ENCODE measurements around the gene PON3. TPM values are rescaled to one million over a fixed set of nuclear protein-coding genes. Genes with fewer than 3 reads are reported as not detected.

Gene PON3
- total and polyA plus RNA-seq, 2 of the 8 experiments (the other 6 are each of a cell fraction or from before 2014, with no cell fraction given), result not detected

GRCh38 chr7:95367606-95368005 lies 28.6 kb downstream of the PON3 start:
- H4K91ac ChIP-seq (replicated peaks; ENCODE audit: insufficient read length, low read length), result no peak overlapping the region
- H2BK12ac ChIP-seq (ENCODE audit: low read depth, low read length), result no peak overlapping the region
- no peak overlapping the region for H3K14ac ChIP-seq (ENCODE audit: insufficient read length)
- H3K18ac ChIP-seq (ENCODE audit: extremely low read depth, low read length), result no peak overlapping the region
- H4K8ac ChIP-seq (ENCODE audit: extremely low read depth, insufficient read depth, low read length), result no peak overlapping the region
- H2BK20ac ChIP-seq (ENCODE audit: low read length), result no peak overlapping the region
- FAIRE-seq, result no peak
- 88% methylated on average over 1 of the region's 1 CpG; no CpG with 5 or more reads in 1 of the 2 experiments for WGBS, 2 experiments (ENCODE audit: extremely low coverage in 1 of 2, insufficient coverage in 1 of 2, insufficient read length in 1 of 2, insufficient replicate concordance in 2 of 2, low coverage in 1 of 2, low lambda C conversion rate in 2 of 2, missing lambda C conversion rate in 1 of 2)
- H2BK120ac ChIP-seq (replicated peaks; ENCODE audit: low read depth, low read length), result no peak overlapping the region
- H2AK5ac ChIP-seq (ENCODE audit: low read depth, low read length), result no peak overlapping the region
- no peak overlapping the region for H3K4me2 ChIP-seq (ENCODE audit: insufficient read depth in 1 of 2, low read depth in 2 of 2, low read length in 2 of 2)
- DNase-seq (ENCODE audit: low read depth in 1 of 2, low spot score in 2 of 2), result no peak
- H3K23me2 ChIP-seq (ENCODE audit: low read depth, low read length), result no peaks in the 10 kb centered on the region
- POLR2A ChIA-PET (ENCODE audit: partially characterized antibody), result no interaction called here
- H3K9ac ChIP-seq (replicated peaks in 1 of 4; ENCODE audit: extremely low read depth in 1 of 4, low read depth in 3 of 4, low read length in 3 of 4), result no peak overlapping the region
- H3K9me3 ChIP-seq (ENCODE audit: insufficient read depth in 2 of 2, low read depth in 1 of 2, low read length in 1 of 2), result no peaks in the 10 kb centered on the region
- no peaks in the 10 kb centered on the region for H3K79me2 ChIP-seq (ENCODE audit: control insufficient read depth in 1 of 2, insufficient read depth in 2 of 2, low read length in 2 of 2)
- no peaks in the 10 kb centered on the region for H3K27me3 ChIP-seq (replicated peaks in 1 of 4; ENCODE audit: control insufficient read depth in 3 of 4, extremely low read depth in 1 of 4, insufficient read depth in 3 of 4, low read length in 3 of 4)
- H3K4me1 ChIP-seq (replicated peaks in 1 of 4; ENCODE audit: control insufficient read depth in 3 of 4, insufficient read depth in 4 of 4, low read length in 3 of 4), result no peaks in the 10 kb centered on the region
- H2BK5ac ChIP-seq (ENCODE audit: low read depth, low read length), result no peak overlapping the region
- H3K4me3 ChIP-seq (ENCODE audit: extremely low read depth in 1 of 4, insufficient read depth in 2 of 4, low read depth in 3 of 4, low read length in 4 of 4), result no peak overlapping the region
- no peak overlapping the region for H3K27ac ChIP-seq (ENCODE audit: low read depth, low read length)
- H3K79me1 ChIP-seq (ENCODE audit: low read depth, low read length), result no peaks in the 10 kb centered on the region
- H3K56ac ChIP-seq (replicated peaks; ENCODE audit: insufficient read length, low read depth, low read length), result no peak overlapping the region
- no peaks in the 10 kb centered on the region for H3K36me3 ChIP-seq (ENCODE audit: control insufficient read depth in 2 of 4, insufficient read depth in 4 of 4, low read length in 3 of 4)
- no peak overlapping the region for H2AFZ ChIP-seq (ENCODE audit: low read length)
- no peak overlapping the region for H3K23ac ChIP-seq (ENCODE audit: insufficient read length)
- H4K5ac ChIP-seq (ENCODE audit: insufficient read length, low read depth, low read length), result no peak overlapping the region
- H3K4ac ChIP-seq (replicated peaks; ENCODE audit: insufficient read length, low read depth, low read length), result no peak overlapping the region
- CTCF ChIA-PET (ENCODE audit: partially characterized antibody), result interaction anchor here (0.6 to 1.1 kb wide), 2 partner anchors 109 to 448 kb away, joined by 3 to 5 read pairs; no protein-coding TSS in a partner anchor
- no peak overlapping the region for H2BK15ac ChIP-seq (ENCODE audit: low read length)
- H4K20me1 ChIP-seq (replicated peaks in 1 of 2; ENCODE audit: control insufficient read depth in 1 of 2, insufficient read depth in 2 of 2, low read length in 2 of 2), result no peaks in the 10 kb centered on the region
- TF ChIP-seq TCF12 (IDR thresholded peaks at IDR 0.05; ENCODE audit: low read depth, low read length) (no peak), ATF3 (IDR thresholded peaks at IDR 0.05; ENCODE audit: insufficient read depth, low read depth, low read length) (no peak), CHD1 (IDR thresholded peaks at IDR 0.05; ENCODE audit: low read depth, low read length) (no peak), SIN3A (conservative IDR thresholded peaks at IDR 0.05 in 1 of 2, IDR thresholded peaks at IDR 0.05 in 1 of 2; ENCODE audit: low read depth in 1 of 2, low read length in 2 of 2) (no peak), KDM4A (IDR thresholded peaks at IDR 0.05; ENCODE audit: low read depth, low read length, severe bottlenecking) (no peak), JUN (IDR thresholded peaks at IDR 0.05; ENCODE audit: low read depth, low read length) (no peak), TBP (IDR thresholded peaks at IDR 0.05; ENCODE audit: low read depth, low read length) (no peak), BACH1 (IDR thresholded peaks at IDR 0.05; ENCODE audit: low read length) (no peak), SP2 (IDR thresholded peaks at IDR 0.05; ENCODE audit: low read length) (no peak), NRF1 (IDR thresholded peaks at IDR 0.05; ENCODE audit: low read depth, low read length) (no peak), EGR1 (IDR thresholded peaks at IDR 0.05; ENCODE audit: borderline replicate concordance, low read depth, low read length) (no peak), GABPA (IDR thresholded peaks at IDR 0.05; ENCODE audit: borderline replicate concordance, insufficient read depth, low read length) (no peak), POLR2AphosphoS5 (IDR thresholded peaks at IDR 0.05; ENCODE audit: low read depth, low read length) (no peak)
- TF ChIP-seq, protein P1, sequence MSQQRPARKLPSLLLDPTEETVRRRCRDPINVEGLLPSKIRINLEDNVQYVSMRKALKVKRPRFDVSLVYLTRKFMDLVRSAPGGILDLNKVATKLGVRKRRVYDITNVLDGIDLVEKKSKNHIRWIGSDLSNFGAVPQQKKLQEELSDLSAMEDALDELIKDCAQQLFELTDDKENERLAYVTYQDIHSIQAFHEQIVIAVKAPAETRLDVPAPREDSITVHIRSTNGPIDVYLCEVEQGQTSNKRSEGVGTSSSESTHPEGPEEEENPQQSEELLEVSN (IDR thresholded peaks at IDR 0.05), result no peak
